ENCODE data around the gene QRFP. TPM values are rescaled to one million over a fixed set of nuclear protein-coding genes. Genes with fewer than 3 reads are reported as not detected.

Gene QRFP
- total and polyA plus RNA-seq, 9 donors = not detected

GRCh38 chr9:130908878-130909355, 12.3 kb upstream of the QRFP start:
- no peaks in the 10 kb centered on the region for H3K9me3 ChIP-seq
- no peak for DNase-seq
- H3K36me3 ChIP-seq = no peaks in the 10 kb centered on the region
- no peak overlapping the region for H3K27ac ChIP-seq
- H3K4me1 ChIP-seq (ENCODE audit: insufficient read depth) = no peaks in the 10 kb centered on the region
- no peak overlapping the region for H3K4me3 ChIP-seq
- no peak for TF ChIP-seq EP300 (IDR thresholded peaks at IDR 0.05)
- TF ChIP-seq, protein P1, sequence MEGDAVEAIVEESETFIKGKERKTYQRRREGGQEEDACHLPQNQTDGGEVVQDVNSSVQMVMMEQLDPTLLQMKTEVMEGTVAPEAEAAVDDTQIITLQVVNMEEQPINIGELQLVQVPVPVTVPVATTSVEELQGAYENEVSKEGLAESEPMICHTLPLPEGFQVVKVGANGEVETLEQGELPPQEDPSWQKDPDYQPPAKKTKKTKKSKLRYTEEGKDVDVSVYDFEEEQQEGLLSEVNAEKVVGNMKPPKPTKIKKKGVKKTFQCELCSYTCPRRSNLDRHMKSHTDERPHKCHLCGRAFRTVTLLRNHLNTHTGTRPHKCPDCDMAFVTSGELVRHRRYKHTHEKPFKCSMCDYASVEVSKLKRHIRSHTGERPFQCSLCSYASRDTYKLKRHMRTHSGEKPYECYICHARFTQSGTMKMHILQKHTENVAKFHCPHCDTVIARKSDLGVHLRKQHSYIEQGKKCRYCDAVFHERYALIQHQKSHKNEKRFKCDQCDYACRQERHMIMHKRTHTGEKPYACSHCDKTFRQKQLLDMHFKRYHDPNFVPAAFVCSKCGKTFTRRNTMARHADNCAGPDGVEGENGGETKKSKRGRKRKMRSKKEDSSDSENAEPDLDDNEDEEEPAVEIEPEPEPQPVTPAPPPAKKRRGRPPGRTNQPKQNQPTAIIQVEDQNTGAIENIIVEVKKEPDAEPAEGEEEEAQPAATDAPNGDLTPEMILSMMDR (IDR thresholded peaks at IDR 0.05) = no peak
- no peak for TF ChIP-seq POLR2A (IDR thresholded peaks at IDR 0.05)
- WGBS, 3 donors = 80 to 89% (median 81%) methylated on average over 17 to 19 of the region's 19 CpGs
- intact Hi-C loops (cut with DNase I) = no loop called here
- no peaks in the 10 kb centered on the region for H3K27me3 ChIP-seq

DNA sequence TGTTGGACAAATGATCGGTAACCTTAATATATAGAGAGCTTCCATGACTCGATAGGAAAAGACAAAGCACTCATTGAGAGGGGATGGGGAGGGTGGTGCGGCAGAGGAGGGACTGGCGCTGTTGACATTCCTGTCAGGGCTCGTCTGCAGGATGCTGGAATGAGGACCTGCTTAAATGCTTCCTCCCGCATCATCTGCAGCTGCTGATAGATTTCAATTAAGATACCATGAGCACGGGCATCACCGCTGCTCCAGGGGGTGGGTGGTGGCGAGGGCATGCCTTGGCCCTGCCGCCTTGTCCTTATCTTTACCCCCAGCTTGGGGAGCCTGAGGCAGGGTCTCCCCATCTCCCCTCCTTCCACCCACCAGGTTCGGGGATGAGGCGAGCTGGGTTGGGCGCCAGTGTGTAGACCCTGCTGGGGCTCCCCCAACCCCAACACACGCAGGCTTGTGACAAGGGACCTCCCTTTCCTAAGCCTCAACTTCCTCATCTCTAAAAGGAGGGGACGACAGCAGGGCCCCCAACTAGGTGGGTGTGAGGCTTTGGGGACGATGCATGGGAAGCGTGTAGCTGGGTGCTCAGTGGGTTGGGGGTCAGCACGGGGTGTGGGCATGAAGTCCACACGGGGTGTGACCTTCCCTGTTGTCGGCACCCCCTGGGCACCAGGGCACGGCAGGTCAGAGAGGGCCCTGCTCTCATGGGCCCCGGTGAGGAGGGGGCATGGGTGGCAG, 11.7 kb upstream of the QRFP start:
- no peak for TF ChIP-seq EP300 (IDR thresholded peaks at IDR 0.05)
- 79 to 82% (median 80%) methylated on average over 20 to 22 of the region's 22 CpGs for WGBS, 3 donors
- H3K4me3 ChIP-seq = no peak overlapping the region
- DNase-seq = no peak
- H3K27ac ChIP-seq = no peak overlapping the region
- no peaks in the 10 kb centered on the region for H3K36me3 ChIP-seq
- H3K4me1 ChIP-seq (ENCODE audit: insufficient read depth) = no peaks in the 10 kb centered on the region
- H3K9me3 ChIP-seq = no peaks in the 10 kb centered on the region
- H3K27me3 ChIP-seq = no peaks in the 10 kb centered on the region
- intact Hi-C loops (cut with DNase I) = no loop called here

DNA sequence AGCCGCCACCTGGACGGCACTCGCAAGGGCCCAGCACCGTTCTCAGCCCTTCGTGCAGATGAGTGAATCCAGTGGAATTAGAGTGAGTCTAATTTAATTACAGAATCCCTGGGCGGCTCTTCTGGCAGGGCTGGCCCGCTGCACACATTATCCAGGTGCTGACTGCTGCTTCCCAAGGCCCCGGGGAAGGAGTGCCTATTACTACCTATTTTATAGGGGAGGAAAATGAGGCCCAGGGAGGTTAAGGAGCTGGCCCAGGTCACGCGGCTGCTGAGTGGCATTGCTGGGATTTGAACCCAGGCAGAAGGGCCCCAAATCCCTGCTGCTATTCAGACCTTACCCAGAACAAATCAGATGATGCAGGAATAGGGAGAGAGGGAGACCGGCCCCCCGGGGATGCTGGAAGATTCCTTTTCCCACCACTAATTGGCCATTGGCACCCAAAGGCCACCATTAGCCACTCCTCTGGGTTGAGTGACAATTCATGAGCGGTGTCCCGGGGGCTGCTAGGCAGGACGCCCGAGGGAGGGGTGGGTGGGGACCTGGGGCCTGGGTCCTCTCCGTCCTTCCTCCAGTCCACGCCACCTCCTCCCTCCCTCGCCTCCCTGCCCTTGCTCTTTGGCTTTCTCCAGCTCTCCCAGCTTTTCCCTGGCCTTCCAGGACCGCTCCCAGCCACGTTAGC, 10.3 kb upstream of the QRFP start:
- DNase-seq = no peak
- no peaks in the 10 kb centered on the region for H3K9me3 ChIP-seq
- H3K4me3 ChIP-seq = no peak overlapping the region
- intact Hi-C loops (cut with DNase I) = no loop called here
- no peaks in the 10 kb centered on the region for H3K27me3 ChIP-seq
- no peak for TF ChIP-seq EP300 (IDR thresholded peaks at IDR 0.05)
- no peak for TF ChIP-seq POLR2A (IDR thresholded peaks at IDR 0.05)
- TF ChIP-seq, protein P1 (IDR thresholded peaks at IDR 0.05) = no peak
- H3K4me1 ChIP-seq (ENCODE audit: insufficient read depth) = no peaks in the 10 kb centered on the region
- H3K27ac ChIP-seq = no peak overlapping the region
- 75 to 80% (median 75%) methylated on average over 21 of the region's 21 CpGs for WGBS, 3 donors
- H3K36me3 ChIP-seq = no peaks in the 10 kb centered on the region

GRCh38 chr9:130905902-130906734, 9.5 kb upstream of the QRFP start:
- 62 to 67% (median 62%) methylated on average over 24 of the region's 24 CpGs for WGBS, 3 donors

More at GRCh38 chr9:130905902-130906734, 9.5 kb upstream of the QRFP start:
- Histone ChIP-seq H3K27ac (no peak overlapping the region), H3K4me3 (no peak overlapping the region), H3K36me3 (no peaks in the 10 kb centered on the region), H3K9me3 (no peaks in the 10 kb centered on the region), H3K4me1 (ENCODE audit: insufficient read depth) (no peaks in the 10 kb centered on the region), H3K27me3 (no peaks in the 10 kb centered on the region)
- intact Hi-C loops (cut with DNase I) = no loop called here
- TF ChIP-seq, protein P1 (IDR thresholded peaks at IDR 0.05) = no peak
- TF ChIP-seq EP300 (IDR thresholded peaks at IDR 0.05) (no peak), POLR2A (IDR thresholded peaks at IDR 0.05) (no peak)
- no peak for DNase-seq

Measured in ovary (tissue), 9 donors.